GM21576 (cell line): ENCODE measurements around the gene CLCNKA.

Experiments
- ATAC-seq: cut with Tn5 transposase; IDR thresholded peaks from one replicate; pipeline ENCODE4 v1.9.1; 2021; ENCODE audit warnings: mild to moderate bottlenecking, moderate library complexity; ENCODE audit not compliant: unreplicated experiment

The CLCNKA gene

DNA sequence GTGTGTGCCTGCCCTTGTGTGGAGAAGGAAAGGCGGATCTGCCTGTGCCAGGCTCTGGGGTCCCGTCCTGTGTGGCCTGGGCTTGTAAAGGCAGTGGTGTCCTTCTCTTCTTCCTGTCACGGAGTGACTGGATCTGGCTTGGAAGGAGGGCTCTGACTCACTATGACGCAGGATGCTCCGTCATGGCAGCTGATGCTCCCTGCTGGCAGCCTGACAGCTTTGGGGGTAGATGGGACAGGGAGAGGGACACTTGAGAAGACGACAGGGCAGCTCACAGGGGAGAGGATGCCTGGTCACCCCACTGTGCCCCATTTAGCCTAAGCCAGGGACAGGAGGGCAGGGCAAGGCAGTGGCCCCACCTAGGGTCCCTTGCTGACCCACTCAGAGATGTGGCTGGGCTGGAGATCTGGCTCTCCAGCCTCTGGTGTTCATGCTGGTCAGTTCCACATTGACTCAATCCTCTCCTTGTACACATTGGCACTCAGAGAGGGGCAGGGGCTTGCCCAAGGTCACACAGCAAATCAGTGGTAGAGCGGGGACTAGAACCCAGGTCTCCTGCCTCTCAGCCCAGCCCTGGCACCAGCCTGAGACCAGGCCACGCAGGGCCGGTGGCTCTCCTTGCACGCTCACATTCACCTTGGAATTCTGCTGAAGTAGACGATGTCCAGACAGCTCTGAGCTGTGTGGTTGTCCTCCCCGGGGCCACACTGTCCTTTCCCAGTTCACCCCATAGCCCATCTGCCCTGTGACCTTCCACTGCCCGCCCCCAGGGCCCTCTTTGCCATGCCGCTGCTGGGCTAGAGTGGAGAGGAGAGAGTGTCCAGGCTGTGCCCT is 54.4 kb downstream of the CLCNKA start:
- no peak for ATAC-seq

- ATAC-seq = no peak
Measured at GRCh38 chr1:16076865-16077238, 55.0 kb downstream of the CLCNKA start.

GRCh38 chr1:16077406-16078245 is 55.8 kb downstream of the CLCNKA start:
- ATAC-seq = no peak

DNA sequence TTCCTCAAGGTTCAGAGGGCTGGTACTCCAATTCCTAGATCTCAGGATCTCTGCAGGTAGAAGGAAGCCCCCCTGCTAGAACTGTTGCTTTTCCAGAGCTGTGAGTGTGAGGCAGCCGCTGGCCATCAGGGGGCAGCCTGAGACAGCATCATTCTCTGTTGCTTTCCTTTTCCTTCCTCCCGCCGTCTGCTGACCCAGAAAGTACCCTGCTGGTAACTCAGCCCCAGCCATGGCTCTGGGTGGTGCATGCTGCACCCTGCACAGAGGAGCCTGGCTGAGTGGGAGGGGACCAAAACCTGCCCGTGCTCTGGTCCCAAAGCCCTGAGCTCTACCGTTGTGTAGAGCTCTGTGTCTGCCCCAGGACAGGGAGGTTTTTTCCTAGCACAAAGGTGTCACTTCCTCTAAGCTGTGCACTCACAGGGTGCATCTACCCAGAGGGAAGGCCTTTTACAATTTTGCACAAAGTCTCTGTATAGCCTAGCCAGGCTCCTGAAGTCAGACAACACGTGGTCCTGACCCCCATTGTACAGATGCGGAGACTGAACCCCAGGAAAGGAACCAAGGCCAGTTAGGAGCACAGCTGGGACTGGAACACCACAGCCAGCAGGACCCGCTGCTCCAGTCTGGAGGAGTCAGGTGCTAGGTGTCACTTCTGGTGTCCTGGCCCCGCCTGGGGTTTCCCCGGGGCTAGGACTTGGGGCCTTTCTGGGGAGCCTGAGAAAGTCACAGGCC is 57.3 kb downstream of the CLCNKA start:
- peak; percentile 52 for ATAC-seq

DNA sequence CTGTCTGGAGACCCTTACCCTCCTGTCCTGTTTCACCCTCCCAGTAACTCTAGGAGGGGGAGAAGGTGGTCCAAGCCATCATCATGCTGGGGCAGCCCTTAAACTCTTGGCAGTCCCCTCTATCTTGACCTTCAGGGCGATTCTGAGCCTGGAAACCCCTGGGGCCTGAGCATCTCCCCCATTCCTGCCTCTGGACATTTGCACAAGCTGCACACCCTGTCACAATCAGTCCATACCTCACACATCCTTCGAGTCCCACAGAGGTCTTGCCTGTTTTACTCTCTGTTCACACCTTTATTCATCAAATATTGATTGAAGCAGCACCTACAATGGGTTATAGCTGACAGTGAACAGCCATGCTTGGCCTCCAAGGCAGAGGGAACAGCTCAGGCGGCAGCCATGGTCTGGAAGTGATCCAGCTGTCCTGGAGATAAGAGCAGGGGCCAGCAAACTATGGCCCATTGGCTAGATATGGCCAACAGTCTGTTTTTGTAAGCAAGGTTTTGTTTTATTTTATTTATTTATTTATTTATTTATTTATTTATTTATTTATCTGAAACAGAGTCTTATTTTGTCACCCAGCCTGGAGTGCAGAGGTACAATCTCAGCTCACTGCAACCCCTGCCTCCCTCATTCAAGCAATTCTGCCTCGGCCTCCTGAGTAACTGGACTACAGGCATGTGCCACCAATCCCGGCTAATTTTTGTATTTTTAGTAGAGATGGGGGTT is 58.8 kb downstream of the CLCNKA start:
- ATAC-seq = no peak

- no peak for ATAC-seq
Measured at GRCh38 chr1:16081636-16082035, 59.8 kb downstream of the CLCNKA start.

GRCh38 chr1:16082283-16083038 is 60.6 kb downstream of the CLCNKA start:
- ATAC-seq = no peak

DNA sequence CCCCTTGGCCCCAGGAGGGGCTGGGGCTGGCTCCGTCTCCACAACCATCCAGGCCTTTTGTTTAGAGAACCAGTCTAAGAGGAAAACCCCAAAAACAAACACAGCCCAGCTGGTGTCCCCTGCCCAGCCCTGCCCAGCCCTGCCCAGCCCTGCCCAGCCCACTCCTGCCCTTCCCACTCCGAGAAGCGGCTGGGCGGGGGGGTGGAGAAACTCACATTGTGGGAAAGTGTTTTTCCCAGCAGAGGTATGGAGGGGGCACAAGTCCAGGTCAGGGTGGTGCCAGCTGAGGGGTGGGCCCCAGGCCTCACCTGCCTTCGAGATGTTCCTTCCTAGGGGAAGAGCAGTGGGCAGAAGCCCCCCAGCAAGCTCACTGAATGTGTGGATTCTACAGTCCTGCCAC is 61.6 kb downstream of the CLCNKA start:
- ATAC-seq = no peak
